Prostate gland (tissue), 2 donors: ENCODE measurements around the gene XRCC3. TPM values are rescaled to one million over a fixed set of nuclear protein-coding genes. Genes with fewer than 3 reads are reported as not detected.

Source experiments
- DNase-seq: peaks from one replicate; pipeline ENCODE4 v3.0.0-alpha.2; 2019; ENCODE audit warnings: low spot score
- H3K27ac ChIP-seq, 2 donors: fragments of 200-600 bp; sonication (generic); 2 replicates each; pipeline ENCODE4 v1.5.1; 2017 to 2019
- H3K27me3 ChIP-seq: fragments of 200-600 bp; sonication (generic); replicated peaks from 2 replicates; pipeline ENCODE4 v1.5.1; 2019; ENCODE audit not compliant: insufficient read depth
- H3K36me3 ChIP-seq, 2 donors: fragments of 200-600 bp; sonication (generic); 1 replicate in 1 of 2; 2 replicates in 1 of 2; pipeline versions ENCODE4 v1.5.1 to v1.8.1; 2017 to 2019
- H3K4me1 ChIP-seq: fragments of 200-600 bp; sonication (generic); replicated peaks from 2 replicates; pipeline ENCODE4 v1.5.1; 2019
- H3K4me3 ChIP-seq, 2 donors: fragments of 200-600 bp; sonication (generic); 2 replicates each; pipeline ENCODE4 v1.5.1; 2017 to 2019
- H3K9me3 ChIP-seq: fragments of 200-600 bp; sonication (generic); 2 replicates; pipeline ENCODE4 v1.5.1; 2017
- CTCF ChIP-seq, 4 experiments: fragments of 200-600 bp in 2 of 4; fragments of 450-650 bp in 2 of 4; sonication (generic) in 2 of 4; IDR thresholded peaks; 1 replicate in 3 of 4; 2 replicates in 1 of 4; pipeline ENCODE4 v1.5.1; 2016 to 2019; ENCODE audit warnings: antibody characterized with exemption in 4 of 4, mild to moderate bottlenecking in 2 of 4, moderate library complexity in 2 of 4
- POLR2A ChIP-seq: fragments of 450-650 bp; IDR thresholded peaks from one replicate; pipeline ENCODE4 v1.6.1; 2016; ENCODE audit warnings: antibody characterized with exemption, mild to moderate bottlenecking
- POLR2AphosphoS5 ChIP-seq: sonication (generic); formaldehyde crosslinking; IDR thresholded peaks from one replicate; pipeline ENCODE4 v1.6.1; 2017; ENCODE audit warnings: antibody characterized with exemption
- WGBS: methylation state at CpG from one replicate; pipeline ENCODE4 v1.1.5; 2018; 5-methylcytosine and 5-hydroxymethylcytosine counted together
- intact Hi-C: fragments of 100-400 bp; cut with DNase I; formaldehyde crosslinking; loops from one replicate; pipeline ENCODE4 v1.14.2; 2022
- total RNA-seq, 2 donors: library from RNA; depleted of rRNA; stranded (reverse); fragments of >200 nt; gene quantifications; one replicate each; pipeline ENCODE4 v1.1.0, GENCODE V29; 2016

XRCC3 gene
- total RNA-seq, 2 donors from 2014 or later, result 24.7 to 33.2 TPM

- DNase-seq, result no peak
- Histone ChIP-seq H3K4me1 (peaks cover 48% of the 10 kb centered on the region), H3K4me3 (no peak overlapping the region), H3K9me3 (no peaks in the 10 kb centered on the region), H3K27me3 (no peaks in the 10 kb centered on the region), H3K36me3 (no peaks in the 10 kb centered on the region), H3K27ac (peak overlapping the region; percentile 88)
- WGBS, result 46% methylated on average over 19 of the region's 19 CpGs
- intact Hi-C loops, result no loop called here
- TF ChIP-seq POLR2AphosphoS5, result no peak
- TF ChIP-seq POLR2A, result no peak
- no peak for TF ChIP-seq CTCF (IDR thresholded peaks at IDR 0.05)
Measured at GRCh38 chr14:103728141-103728540, 12.9 kb upstream of the XRCC3 start.

- Histone ChIP-seq H3K4me3 (no peak overlapping the region), H3K27me3 (no peaks in the 10 kb centered on the region), H3K27ac (peak overlapping the region; percentile 88), H3K9me3 (no peaks in the 10 kb centered on the region), H3K36me3 (no peaks in the 10 kb centered on the region), H3K4me1 (peaks cover 48% of the 10 kb centered on the region)
- intact Hi-C loops, result no loop called here
- TF ChIP-seq CTCF (IDR thresholded peaks at IDR 0.05) (peak in 3 of 4 experiments; percentile 60 to 73 (median 68)), POLR2AphosphoS5 (peak; percentile 68), POLR2A (no peak)
- 79% methylated on average over 33 of the region's 53 CpGs for WGBS
- peak; percentile 75 for DNase-seq
Measured at GRCh38 chr14:103727313-103727980, 12.2 kb upstream of the XRCC3 start.

GRCh38 chr14:103726474-103726873 lies 11.2 kb upstream of the XRCC3 start:
- Histone ChIP-seq H3K4me1 (peaks cover 48% of the 10 kb centered on the region), H3K36me3 (no peaks in the 10 kb centered on the region)
- 91% methylated on average over 14 of the region's 18 CpGs for WGBS

GRCh38 chr14:103725739-103726395 lies 10.6 kb upstream of the XRCC3 start:
- H3K36me3 ChIP-seq, result no peaks in the 10 kb centered on the region
- WGBS, result 86% methylated on average over 15 of the region's 16 CpGs
- no peak overlapping the region for H3K4me3 ChIP-seq
- TF ChIP-seq POLR2AphosphoS5 (no peak), POLR2A (no peak), CTCF (IDR thresholded peaks at IDR 0.05) (no peak)
- intact Hi-C loops, result no loop called here
- DNase-seq, result no peak
- no peaks in the 10 kb centered on the region for H3K27me3 ChIP-seq
- peak overlapping the region in 1 of 2 donors; percentile 72 for H3K27ac ChIP-seq
- peaks cover 48% of the 10 kb centered on the region for H3K4me1 ChIP-seq
- H3K9me3 ChIP-seq, result no peaks in the 10 kb centered on the region

More at GRCh38 chr14:103726474-103726873, 11.2 kb upstream of the XRCC3 start:
- Histone ChIP-seq H3K27me3 (no peaks in the 10 kb centered on the region), H3K27ac (no peak overlapping the region), H3K9me3 (no peaks in the 10 kb centered on the region), H3K4me3 (no peak overlapping the region)
- DNase-seq, result no peak
- TF ChIP-seq POLR2AphosphoS5, result no peak
- no peak for TF ChIP-seq CTCF (IDR thresholded peaks at IDR 0.05)
- TF ChIP-seq POLR2A, result no peak
- intact Hi-C loops, result no loop called here
